Stimulated activated CD8-positive, alpha-beta memory T cell treated with anti-CD3 and anti-CD28 coated beads, Interleukin-12 subunit alpha, Interleukin-12 subunit beta, amount 100 ng/mL, for 24 hours (primary cell): Measurements from ENCODE around the gene GALNT2.
A peak's percentile ranks its signal among the peaks of the same experiment; 100 is the strongest.

Experiments
- DNase-seq: peaks from one replicate; pipeline ENCODE4 v3.0.0-alpha.2; 2020; ENCODE audit errors: extremely low read depth

Gene GALNT2

GRCh38 chr1:230066466-230067404, at the start of gene GALNT2:
Gene GALNT2, plus strand, starts transcription at chr1:230067238. Its CDS starts 43 bp downstream, at chr1:230067281.
- DNase-seq: peak; percentile 72

GRCh38 chr1:230020451-230020850, 46.6 kb upstream of the GALNT2 start:
- no peak for DNase-seq

GRCh38 chr1:230022666-230023380, 44.2 kb upstream of the GALNT2 start:
- DNase-seq: no peak

DNA sequence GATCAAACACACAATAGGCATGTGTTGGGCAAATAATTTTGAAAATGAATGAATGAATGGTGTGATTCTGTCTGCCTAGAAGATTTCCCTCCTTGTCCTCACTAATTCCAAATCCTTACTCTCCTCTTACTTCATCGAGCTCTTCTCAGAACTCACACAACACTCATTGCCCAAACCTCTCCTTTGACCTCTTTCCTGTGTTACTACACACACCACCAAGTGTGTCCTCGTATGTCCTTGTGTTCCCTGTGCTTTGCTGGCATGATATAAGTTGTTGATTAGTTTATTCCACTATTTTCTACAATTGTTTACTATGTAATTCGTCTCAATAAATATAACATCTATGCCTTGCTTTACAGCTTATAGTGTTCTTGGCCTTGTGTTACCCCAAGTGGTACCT, 41.4 kb upstream of the GALNT2 start:
- no peak for DNase-seq

DNA sequence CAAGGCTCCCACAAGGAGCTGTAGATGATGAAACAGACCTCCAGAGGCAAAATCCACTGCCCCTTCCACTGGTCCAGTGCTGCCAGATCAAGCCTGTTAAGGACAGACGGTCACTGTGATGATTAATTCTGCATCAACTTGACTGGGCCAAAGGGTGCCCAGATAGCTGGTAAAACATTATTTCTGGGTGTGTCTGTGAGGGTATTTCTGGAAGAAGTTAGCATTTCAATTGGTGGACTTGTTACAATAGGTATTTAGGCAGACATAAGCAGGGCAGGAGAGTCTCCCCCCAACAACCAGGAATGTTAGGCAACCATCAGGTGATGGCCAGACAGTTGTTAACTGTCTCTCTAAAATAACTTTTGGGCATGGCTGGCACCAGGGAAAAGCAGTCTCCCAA, 40.9 kb upstream of the GALNT2 start:
- DNase-seq: no peak

DNA sequence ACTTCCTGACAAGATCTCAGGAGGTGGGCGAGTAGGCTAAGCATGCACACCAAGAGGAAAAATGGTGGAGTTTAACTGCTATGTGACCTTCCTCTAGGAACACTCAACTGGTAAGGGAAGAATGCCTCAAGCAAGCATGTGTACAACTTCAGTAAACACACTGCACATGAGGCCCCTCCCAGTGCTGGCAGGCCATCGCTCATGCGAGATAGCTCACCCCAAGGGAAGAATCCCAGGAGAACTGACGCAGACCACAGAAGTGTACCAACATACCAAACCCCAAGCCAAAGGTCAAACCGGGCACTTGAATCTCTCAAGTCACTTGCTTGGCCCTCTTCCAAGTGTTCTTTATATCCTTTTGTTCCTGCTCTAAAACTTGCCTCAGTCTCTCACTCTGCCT, 40.5 kb upstream of the GALNT2 start:
- no peak for DNase-seq

- no peak for DNase-seq
Observed at GRCh38 chr1:230028602-230029223, 38.3 kb upstream of the GALNT2 start.

GRCh38 chr1:230029244-230029941, 37.6 kb upstream of the GALNT2 start:
- no peak for DNase-seq

GRCh38 chr1:230030122-230030821, 36.8 kb upstream of the GALNT2 start:
- DNase-seq: no peak

DNA sequence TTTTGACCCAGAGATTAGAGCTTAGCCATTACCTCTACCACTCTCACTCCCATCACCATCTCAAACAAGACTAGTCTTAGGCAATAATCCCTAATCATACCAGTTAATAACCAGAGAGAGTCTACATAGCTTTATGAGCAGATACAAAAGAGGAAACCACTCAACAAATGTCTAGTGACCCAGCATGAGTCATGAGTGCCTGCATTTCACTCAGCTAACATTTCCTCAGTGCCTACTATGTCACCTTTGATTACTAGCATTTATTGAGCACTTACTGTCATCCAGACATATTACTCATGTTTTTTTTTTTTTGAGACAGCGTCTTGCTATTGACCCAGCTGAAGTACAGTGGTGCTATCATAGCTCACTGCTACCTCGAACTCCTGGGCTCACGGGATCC, 35.9 kb upstream of the GALNT2 start:
- no peak for DNase-seq

DNA sequence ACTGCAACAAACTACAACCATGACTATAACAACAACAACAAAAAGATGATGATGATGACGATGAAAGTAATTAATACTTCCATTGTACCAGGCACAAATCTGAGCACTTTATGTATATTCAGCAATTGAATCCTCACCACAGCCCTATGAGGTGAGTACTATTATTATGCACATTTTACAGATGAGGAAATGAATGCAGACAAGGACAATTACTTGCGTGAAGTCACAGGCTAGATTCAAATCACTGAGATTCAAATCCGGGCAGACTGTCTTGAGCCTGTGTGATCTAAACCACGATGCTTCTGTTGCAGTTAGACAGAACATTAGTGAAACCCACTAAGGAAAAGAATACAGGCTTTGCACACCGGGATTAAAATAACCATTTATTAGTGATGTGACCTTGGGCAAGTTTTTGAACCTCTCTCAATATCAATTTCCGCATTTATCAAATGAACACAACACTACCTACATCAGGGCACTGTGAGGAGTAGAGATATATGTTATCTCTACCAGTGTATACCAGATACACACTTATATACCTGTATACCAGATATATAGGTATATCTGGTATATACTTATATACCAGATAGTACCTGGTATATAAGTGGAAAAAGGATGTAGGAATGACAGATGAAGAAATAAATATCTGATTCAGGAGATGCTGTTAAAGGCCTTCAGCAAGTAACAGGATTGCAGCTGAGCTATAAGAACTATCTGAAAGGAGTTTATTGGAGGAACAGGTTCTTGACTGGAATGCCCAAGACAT, 34.3 kb upstream of the GALNT2 start:
- no peak for DNase-seq

- no peak for DNase-seq
Observed at GRCh38 chr1:230037261-230037660, 29.8 kb upstream of the GALNT2 start.

DNA sequence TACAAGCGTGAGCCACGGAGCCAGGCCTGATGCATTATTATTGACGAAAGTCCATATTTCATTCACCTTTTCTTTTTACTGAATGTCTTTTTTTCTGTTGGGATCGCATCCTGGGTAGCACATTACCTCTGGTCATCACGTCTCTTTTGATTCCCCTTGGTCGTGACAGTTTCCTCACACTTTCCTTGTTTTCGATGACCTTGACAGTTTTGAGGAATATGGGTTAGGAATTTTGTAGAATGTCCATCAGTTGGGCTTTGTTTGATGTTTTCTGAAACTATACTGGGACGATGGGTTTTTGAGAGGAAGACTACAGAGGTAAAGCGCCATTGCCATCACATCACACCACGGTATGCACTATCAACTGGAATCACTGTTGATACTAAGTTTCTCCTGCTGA, 26.6 kb upstream of the GALNT2 start:
- no peak for DNase-seq

- DNase-seq: no peak
Observed at GRCh38 chr1:230043081-230043480, 24.0 kb upstream of the GALNT2 start.

DNA sequence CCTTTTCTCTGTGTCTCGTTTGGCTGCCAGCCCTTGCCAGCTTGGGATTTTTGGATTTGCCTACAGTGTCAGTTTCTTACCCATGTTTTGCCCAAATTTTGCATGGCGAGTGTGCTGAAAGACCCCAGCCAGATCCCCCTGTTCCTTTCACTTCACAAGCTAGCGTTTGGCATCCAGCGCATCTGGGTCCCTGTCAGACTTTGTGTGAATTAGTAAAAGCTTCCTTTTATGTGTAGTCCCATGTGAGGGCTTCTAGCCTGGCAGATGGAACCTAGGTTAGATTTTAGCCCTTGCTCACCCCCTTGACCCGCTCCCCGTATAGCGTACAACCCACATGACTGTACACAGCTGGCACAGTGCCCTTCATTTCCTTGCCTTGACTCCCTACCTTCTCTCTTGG, 22.3 kb upstream of the GALNT2 start:
- DNase-seq: no peak

DNA sequence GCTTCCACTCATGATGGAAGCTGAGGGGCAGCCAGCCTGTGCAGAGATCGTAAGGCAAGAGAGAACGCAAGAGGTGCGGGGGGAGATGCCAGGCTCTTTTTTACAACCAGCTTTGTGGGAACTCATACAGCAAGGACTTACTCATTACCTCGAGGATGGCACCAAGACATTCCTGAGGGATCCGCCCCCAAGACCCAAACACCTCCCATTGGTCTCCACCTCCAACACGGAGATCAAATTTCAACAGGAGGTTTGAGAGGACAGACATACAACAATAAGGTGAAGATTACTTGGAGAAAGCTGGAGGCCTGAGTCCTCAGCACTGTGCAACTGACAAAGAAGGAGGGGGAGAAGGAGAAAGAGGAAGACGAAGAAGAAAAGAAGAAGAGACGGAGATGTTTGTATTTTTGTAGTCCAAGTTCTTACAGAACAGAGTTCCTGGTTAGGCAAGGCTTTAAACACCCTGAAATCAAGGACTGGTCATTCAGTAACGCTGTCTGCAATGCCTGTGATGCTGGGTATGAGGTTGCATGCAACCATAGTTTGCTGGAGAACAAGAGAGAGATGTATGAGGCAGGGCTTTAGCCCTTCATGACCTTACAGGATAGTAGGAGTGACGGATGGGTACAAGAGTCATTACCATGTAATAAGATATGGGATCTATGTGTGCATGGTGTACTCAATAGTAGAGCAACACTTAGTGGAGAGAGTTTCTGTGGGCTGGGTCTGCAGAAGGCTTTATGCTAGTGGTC, 19.7 kb upstream of the GALNT2 start:
- DNase-seq: no peak

DNA sequence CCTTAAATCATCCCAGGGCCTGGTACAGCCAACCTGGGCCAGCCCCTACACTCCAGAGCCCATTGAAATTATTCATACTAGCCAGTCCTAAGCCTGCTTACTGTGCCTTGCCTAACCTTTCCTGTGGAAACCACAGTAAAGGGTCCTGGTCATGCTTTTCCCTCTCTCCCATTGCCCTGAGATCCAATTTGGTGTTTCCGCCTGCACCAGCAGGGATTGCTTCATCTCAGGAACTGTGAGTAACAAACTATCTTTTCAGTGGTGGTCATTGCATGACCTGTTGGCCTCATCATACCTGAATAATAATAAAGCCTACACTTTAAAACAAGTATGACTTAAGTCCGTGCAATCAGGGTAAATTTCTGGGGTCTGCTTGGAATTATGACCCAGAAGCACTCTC, 18.7 kb upstream of the GALNT2 start:
- no peak for DNase-seq

DNA sequence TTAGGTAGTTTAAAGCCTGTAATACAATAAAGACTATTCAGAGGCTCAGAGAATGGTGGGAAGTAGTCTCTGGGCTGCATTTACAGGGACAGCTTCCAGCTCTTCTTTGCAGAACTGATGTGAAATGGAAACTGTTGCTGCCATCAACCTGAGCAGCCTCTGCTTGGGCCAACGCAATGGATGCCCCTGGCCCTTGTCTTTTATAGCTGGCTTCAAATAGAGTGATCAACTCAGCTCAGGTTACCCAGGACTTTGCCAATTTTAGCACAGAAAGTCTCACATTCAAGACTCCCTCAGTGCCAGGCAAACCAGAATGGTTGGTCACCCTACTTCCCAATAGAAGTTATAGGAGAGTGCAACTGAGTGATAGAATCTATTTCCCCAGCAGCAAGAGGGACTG, 18.1 kb upstream of the GALNT2 start:
- no peak for DNase-seq

- DNase-seq: no peak
Observed at GRCh38 chr1:230049731-230050130, 17.3 kb upstream of the GALNT2 start.
